MM.1S (cell line): ENCODE results near the gene PIBF1.

Experiments used
- DNase-seq: peaks from one replicate; pipeline ENCODE4 v3.0.0-alpha.2; 2015
- H2AFZ ChIP-seq: fragments of 300-600 bp; sonication (generic); 2 replicates; pipeline ENCODE4 v1.6.0; 2016; ENCODE audit warnings: antibody characterized with exemption, low read length
- H3F3A ChIP-seq: fragments of 300-600 bp; sonication (generic); 2 replicates; pipeline ENCODE4 v1.6.1; 2016; ENCODE audit warnings: mild to moderate bottlenecking, antibody characterized with exemption, low read length, moderate library complexity, mixed read lengths; ENCODE audit not compliant: insufficient read depth
- H3K27ac ChIP-seq: fragments of 300-600 bp; sonication (generic); 2 replicates; pipeline ENCODE4 v1.5.1; 2016; ENCODE audit warnings: mild to moderate bottlenecking, low read length
- H3K27me3 ChIP-seq: fragments of 300-600 bp; sonication (generic); replicated peaks from 2 replicates; pipeline ENCODE4 v1.6.0; 2016; ENCODE audit warnings: low read length; ENCODE audit not compliant: insufficient read depth
- H3K36me3 ChIP-seq: fragments of 300-600 bp; sonication (generic); replicated peaks from 2 replicates; pipeline ENCODE4 v1.6.1; 2016; ENCODE audit warnings: mild to moderate bottlenecking, low read length, mixed read lengths; ENCODE audit not compliant: insufficient read depth
- H3K4me1 ChIP-seq: fragments of 300-600 bp; sonication (generic); 2 replicates; pipeline ENCODE4 v1.6.1; 2016; ENCODE audit warnings: low read length, mixed read lengths
- H3K4me2 ChIP-seq: fragments of 300-600 bp; sonication (generic); 2 replicates; pipeline ENCODE4 v1.6.0; 2016; ENCODE audit warnings: low read depth, low read length
- H3K4me3 ChIP-seq: fragments of 300-600 bp; sonication (generic); 2 replicates; pipeline ENCODE4 v1.5.1; 2016; ENCODE audit warnings: low read length, mixed read lengths
- H3K79me2 ChIP-seq: fragments of 300-600 bp; sonication (generic); 2 replicates; pipeline ENCODE4 v1.6.1; 2016; ENCODE audit warnings: mixed run types, low read length, mixed read lengths
- H3K9ac ChIP-seq: fragments of 300-600 bp; sonication (generic); 2 replicates; pipeline ENCODE4 v1.6.1; 2016; ENCODE audit warnings: low read length, mixed read lengths
- H3K9me2 ChIP-seq: fragments of 300-600 bp; sonication (generic); replicated peaks from 2 replicates; pipeline ENCODE4 v1.6.1; 2016; ENCODE audit warnings: mild to moderate bottlenecking, low read length, mixed read lengths; ENCODE audit not compliant: insufficient read depth
- H3K9me3 ChIP-seq: fragments of 300-600 bp; sonication (generic); replicated peaks from 2 replicates; pipeline ENCODE4 v1.6.1; 2016; ENCODE audit warnings: mild to moderate bottlenecking, low read length, mixed read lengths; ENCODE audit not compliant: insufficient read depth
- H4K20me1 ChIP-seq: fragments of 300-600 bp; sonication (generic); 2 replicates; pipeline ENCODE4 v1.6.1; 2016; ENCODE audit warnings: mild to moderate bottlenecking, low read length, moderate library complexity, mixed read lengths; ENCODE audit not compliant: insufficient read depth
- EZH2 ChIP-seq: fragments of 300-600 bp; sonication (generic); optimal IDR thresholded peaks from 2 replicates; pipeline ENCODE3; 2017; ENCODE audit warnings: low read depth, mild to moderate bottlenecking, antibody characterized with exemption, low read length, mixed read lengths
- EZH2phosphoT487 ChIP-seq: fragments of 300-600 bp; sonication (generic); IDR thresholded peaks from 2 replicates; pipeline ENCODE4 v1.6.1; 2018; ENCODE audit warnings: antibody characterized with exemption, low read length
- TF ChIP-seq, protein P1 (sequence below): fragments of 300-600 bp; sonication (generic); IDR thresholded peaks from 2 replicates; pipeline ENCODE4 v1.5.1; 2016; ENCODE audit warnings: antibody characterized with exemption, low read length, mixed read lengths

The PIBF1 gene

DNA sequence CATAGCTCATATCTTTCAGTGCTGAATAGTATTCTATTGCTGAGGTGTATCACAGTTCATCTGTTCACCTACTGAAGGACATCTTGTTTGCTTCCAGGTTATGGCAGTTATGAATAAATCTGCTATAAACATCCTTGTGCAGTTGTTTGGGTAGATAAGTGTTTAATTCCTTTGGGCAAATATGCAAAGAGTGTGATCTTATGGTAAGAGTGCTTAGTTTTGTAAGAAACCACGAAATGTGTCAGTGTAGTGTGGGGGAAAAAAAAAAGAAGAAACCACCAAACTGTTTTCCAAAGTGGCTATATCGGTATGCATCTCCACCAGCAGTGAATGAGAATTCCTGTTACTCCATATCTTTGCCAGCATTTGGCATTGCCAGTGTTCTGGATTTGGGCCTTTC lies 93.3 kb downstream of the PIBF1 start:
- no peak overlapping the region for H3K4me2 ChIP-seq
- no peaks in the 10 kb centered on the region for H3K9me2 ChIP-seq
- no peaks in the 10 kb centered on the region for H3K9me3 ChIP-seq
- no peaks in the 10 kb centered on the region for H3K36me3 ChIP-seq
- no peaks in the 10 kb centered on the region for H3K27me3 ChIP-seq
- no peaks in the 10 kb centered on the region for H4K20me1 ChIP-seq
- no peaks in the 10 kb centered on the region for H3F3A ChIP-seq
- TF ChIP-seq, protein P1, sequence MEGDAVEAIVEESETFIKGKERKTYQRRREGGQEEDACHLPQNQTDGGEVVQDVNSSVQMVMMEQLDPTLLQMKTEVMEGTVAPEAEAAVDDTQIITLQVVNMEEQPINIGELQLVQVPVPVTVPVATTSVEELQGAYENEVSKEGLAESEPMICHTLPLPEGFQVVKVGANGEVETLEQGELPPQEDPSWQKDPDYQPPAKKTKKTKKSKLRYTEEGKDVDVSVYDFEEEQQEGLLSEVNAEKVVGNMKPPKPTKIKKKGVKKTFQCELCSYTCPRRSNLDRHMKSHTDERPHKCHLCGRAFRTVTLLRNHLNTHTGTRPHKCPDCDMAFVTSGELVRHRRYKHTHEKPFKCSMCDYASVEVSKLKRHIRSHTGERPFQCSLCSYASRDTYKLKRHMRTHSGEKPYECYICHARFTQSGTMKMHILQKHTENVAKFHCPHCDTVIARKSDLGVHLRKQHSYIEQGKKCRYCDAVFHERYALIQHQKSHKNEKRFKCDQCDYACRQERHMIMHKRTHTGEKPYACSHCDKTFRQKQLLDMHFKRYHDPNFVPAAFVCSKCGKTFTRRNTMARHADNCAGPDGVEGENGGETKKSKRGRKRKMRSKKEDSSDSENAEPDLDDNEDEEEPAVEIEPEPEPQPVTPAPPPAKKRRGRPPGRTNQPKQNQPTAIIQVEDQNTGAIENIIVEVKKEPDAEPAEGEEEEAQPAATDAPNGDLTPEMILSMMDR, result no peak
- no peak for TF ChIP-seq EZH2
- no peak for TF ChIP-seq EZH2phosphoT487
- H3K79me2 ChIP-seq, result no peaks in the 10 kb centered on the region
- H3K27ac ChIP-seq, result no peak overlapping the region
- no peak for DNase-seq
- no peak overlapping the region for H2AFZ ChIP-seq
- H3K9ac ChIP-seq, result no peak overlapping the region
- H3K4me3 ChIP-seq, result no peak overlapping the region
- H3K4me1 ChIP-seq, result no peaks in the 10 kb centered on the region

DNA sequence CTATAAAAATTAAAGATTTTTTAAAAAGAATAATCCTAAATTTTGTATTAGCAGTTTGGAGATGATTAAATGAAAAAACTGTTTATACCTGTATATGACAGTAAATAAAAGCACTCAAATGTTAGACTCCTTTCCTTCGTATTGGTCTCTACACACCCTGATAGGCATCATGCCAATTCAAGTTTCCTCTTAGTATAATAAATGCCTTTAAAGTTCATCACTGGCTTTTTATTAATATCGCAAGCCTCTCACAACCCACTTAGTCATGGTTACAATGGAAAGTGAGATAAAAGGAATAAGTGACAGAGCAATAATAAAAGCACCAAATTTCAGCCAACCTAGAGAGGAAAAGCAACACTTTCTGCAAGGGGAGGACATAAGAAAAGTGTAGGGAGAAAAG lies 102.2 kb downstream of the PIBF1 start:
- no peaks in the 10 kb centered on the region for H3K36me3 ChIP-seq
- H3K4me2 ChIP-seq, result no peak overlapping the region
- no peaks in the 10 kb centered on the region for H3K9me2 ChIP-seq
- TF ChIP-seq EZH2, result no peak
- no peaks in the 10 kb centered on the region for H3K27me3 ChIP-seq
- no peaks in the 10 kb centered on the region for H3K79me2 ChIP-seq
- DNase-seq, result no peak
- H3K9ac ChIP-seq, result no peak overlapping the region
- no peaks in the 10 kb centered on the region for H3F3A ChIP-seq
- no peaks in the 10 kb centered on the region for H4K20me1 ChIP-seq
- H2AFZ ChIP-seq, result no peak overlapping the region
- no peak overlapping the region for H3K4me3 ChIP-seq
- H3K27ac ChIP-seq, result no peak overlapping the region
- H3K4me1 ChIP-seq, result no peaks in the 10 kb centered on the region
- H3K9me3 ChIP-seq, result no peaks in the 10 kb centered on the region

DNA sequence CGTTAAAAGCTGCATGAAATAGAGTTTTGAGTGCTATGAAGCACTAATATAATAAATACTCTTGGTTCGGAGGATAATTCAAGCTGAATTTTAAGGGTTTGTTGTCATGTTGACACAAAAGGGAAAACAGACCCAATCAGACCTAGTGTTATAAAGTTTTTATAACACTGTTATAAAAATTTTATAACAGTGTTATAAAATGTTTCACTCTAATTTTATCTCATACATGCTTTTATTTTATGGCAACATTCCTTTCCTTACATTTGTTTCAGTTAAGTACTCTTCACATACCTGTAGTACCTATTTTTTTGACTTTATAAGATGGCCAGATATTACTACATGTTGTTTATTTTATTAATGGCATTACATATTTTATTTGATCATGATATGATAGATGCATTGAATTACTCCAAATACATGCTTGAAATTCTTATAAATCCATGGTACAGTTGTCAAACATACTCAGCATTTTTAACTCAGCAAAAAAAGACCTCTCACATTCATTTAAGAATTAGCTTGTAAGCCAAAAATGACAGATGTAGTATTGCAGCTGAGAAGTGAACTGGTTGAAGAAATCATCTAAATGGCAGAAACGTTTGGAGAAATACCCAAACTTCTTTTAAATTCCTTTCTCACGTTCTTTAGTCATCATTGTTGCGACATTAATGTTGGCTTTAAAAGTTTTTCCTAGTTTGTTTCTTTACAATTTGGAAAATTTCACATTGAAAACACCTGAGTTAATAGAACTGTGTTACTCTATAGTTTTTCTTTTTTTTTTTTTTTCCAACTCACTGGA lies 104.5 kb downstream of the PIBF1 start:
- Histone ChIP-seq H3K27me3 (no peaks in the 10 kb centered on the region), H3K9me2 (no peaks in the 10 kb centered on the region), H3K79me2 (no peaks in the 10 kb centered on the region), H3K27ac (no peak overlapping the region), H3K36me3 (no peaks in the 10 kb centered on the region), H3K4me3 (no peak overlapping the region), H2AFZ (no peak overlapping the region), H3K9me3 (no peaks in the 10 kb centered on the region), H3K9ac (no peak overlapping the region), H3F3A (no peaks in the 10 kb centered on the region), H3K4me2 (no peak overlapping the region), H4K20me1 (no peaks in the 10 kb centered on the region), H3K4me1 (no peaks in the 10 kb centered on the region)
- TF ChIP-seq EZH2phosphoT487 (no peak), EZH2 (no peak)
- TF ChIP-seq, protein P1, result no peak
- no peak for DNase-seq

DNA sequence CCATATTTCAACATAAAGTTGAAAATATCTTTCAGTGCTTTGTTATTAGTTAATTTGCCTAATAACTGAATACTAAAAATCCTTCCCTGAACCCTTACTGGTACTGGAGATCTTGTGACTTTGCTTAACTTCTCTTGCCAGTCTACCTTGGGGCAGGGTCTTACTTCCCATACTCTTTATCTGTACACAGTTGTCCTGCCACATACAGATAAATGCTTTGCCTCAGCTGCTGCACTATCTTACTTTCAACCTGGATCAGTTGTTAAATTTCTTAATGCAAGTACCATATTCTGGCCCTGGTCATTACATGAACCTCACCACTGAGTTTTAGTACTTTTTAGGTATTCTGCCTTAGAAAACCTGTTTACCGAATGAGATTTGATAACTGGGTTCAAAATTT lies 107.6 kb downstream of the PIBF1 start:
- Histone ChIP-seq H3K36me3 (no peaks in the 10 kb centered on the region), H3K4me2 (no peak overlapping the region), H3K27me3 (no peaks in the 10 kb centered on the region), H3K79me2 (no peaks in the 10 kb centered on the region), H3K4me3 (no peak overlapping the region), H3K27ac (no peak overlapping the region), H3K9ac (no peak overlapping the region), H4K20me1 (no peaks in the 10 kb centered on the region), H3K9me2 (no peaks in the 10 kb centered on the region), H3K9me3 (no peaks in the 10 kb centered on the region), H3F3A (no peaks in the 10 kb centered on the region), H3K4me1 (no peaks in the 10 kb centered on the region), H2AFZ (no peak overlapping the region)
- DNase-seq, result no peak
- TF ChIP-seq EZH2 (no peak), EZH2phosphoT487 (no peak)
- TF ChIP-seq, protein P1, result no peak
